Epithelial cell of esophagus (primary cell): Measurements from ENCODE around the gene NINJ2.
"Not testable (repeated sequence)": the region's sequence is repeated elsewhere in the genome, so short reads cannot be mapped to it uniquely, and the experiment has no call there.

Source experiments
- DNase-seq: peaks from one replicate; pipeline ENCODE4 v3.0.0; 2010; ENCODE audit warnings: low read depth
- H3K4me3 ChIP-seq: 2 replicates; pipeline ENCODE4 v1.5.1; 2011; ENCODE audit warnings: mild to moderate bottlenecking, low read length, control low read depth
- CTCF ChIP-seq: IDR thresholded peaks from 2 replicates; pipeline ENCODE4 v1.5.1; 2011; ENCODE audit warnings: low read depth, mild to moderate bottlenecking, low read length, control low read depth, inconsistent platforms; ENCODE audit not compliant: insufficient read depth; ENCODE audit errors: missing control alignments

NINJ2 gene

GRCh38 chr12:639566-639965 is 23.7 kb downstream of the NINJ2 start:
- no peak for DNase-seq
- TF ChIP-seq CTCF: no peak
- H3K4me3 ChIP-seq: no peak overlapping the region

GRCh38 chr12:638953-639557 is 24.2 kb downstream of the NINJ2 start:
- no peak for DNase-seq
- no peak overlapping the region for H3K4me3 ChIP-seq
- TF ChIP-seq CTCF: no peak

GRCh38 chr12:636632-637031 is 26.6 kb downstream of the NINJ2 start:
- no peak for DNase-seq
- H3K4me3 ChIP-seq: no peak overlapping the region
- no peak for TF ChIP-seq CTCF

GRCh38 chr12:633731-634130 is 29.5 kb downstream of the NINJ2 start:
- no peak for TF ChIP-seq CTCF
- no peak overlapping the region for H3K4me3 ChIP-seq
- no peak for DNase-seq

GRCh38 chr12:632102-632696 is 31.0 kb downstream of the NINJ2 start:
- peak overlapping the region; percentile 1 for H3K4me3 ChIP-seq
- DNase-seq: peak; percentile 87

GRCh38 chr12:630656-631632 is 32.3 kb downstream of the NINJ2 start:
- H3K4me3 ChIP-seq: no peak overlapping the region
- DNase-seq: no peak
- TF ChIP-seq CTCF: no peak

More at GRCh38 chr12:632102-632696, 31.0 kb downstream of the NINJ2 start:
- no peak for TF ChIP-seq CTCF

GRCh38 chr12:628742-629078 is 34.5 kb downstream of the NINJ2 start:
- not testable (repeated sequence) for H3K4me3 ChIP-seq, DNase-seq
